HEK293 (cell line): Measurements from ENCODE around the gene GJB3.

Source experiments
- CTCF ChIA-PET: fragments of 350-600 bp; formaldehyde crosslinking; extraction: SDS; loops from one replicate; lab custom pipeline; 2021; ENCODE audit warnings: antibody characterized with exemption; lab: Yijun Ruan, JAX
- POLR2A ChIA-PET: fragments of 300-600 bp; formaldehyde crosslinking; extraction: SDS; loops from one replicate; lab custom pipeline; 2020; ENCODE audit warnings: antibody characterized with exemption, inconsistent platforms; lab: Yijun Ruan, JAX
- H3K27ac ChIP-seq: fragments of 200-500 bp; sonication (Bioruptor generic); 2 replicates; pipeline ENCODE4 v1.5.1; 2014; ENCODE audit warnings: low read depth, low read length, control low read depth, inconsistent platforms; ENCODE audit errors: extremely low read depth
- H3K36me3 ChIP-seq, 2 experiments: fragments of 200-500 bp in 1 of 2; sonication (Bioruptor generic) in 1 of 2; 1 replicate in 1 of 2; 2 replicates in 1 of 2; pipeline ENCODE4 v1.5.1; 2014 to 2017; ENCODE audit warnings: inconsistent platforms in 2 of 2, low read length in 2 of 2; ENCODE audit not compliant: control insufficient read depth in 2 of 2, insufficient read depth in 1 of 2
- H3K4me1 ChIP-seq: fragments of 200-500 bp; sonication (Bioruptor generic); 2 replicates; pipeline ENCODE4 v1.5.1; 2014; ENCODE audit warnings: mild to moderate bottlenecking, low read length, inconsistent platforms; ENCODE audit not compliant: control insufficient read depth, insufficient read depth
- H3K4me3 ChIP-seq: 2 replicates; pipeline ENCODE4 v1.5.1; 2011; ENCODE audit warnings: low read depth, mild to moderate bottlenecking, control low read depth, low read length, moderate library complexity
- H3K9me3 ChIP-seq: fragments of 200-500 bp; sonication (Bioruptor generic); 2 replicates; pipeline ENCODE4 v1.5.1; 2014; ENCODE audit warnings: low read depth, low read length, inconsistent platforms; ENCODE audit not compliant: control insufficient read depth, insufficient read depth
- ATF2 ChIP-seq: fragments of 450-650 bp; formaldehyde crosslinking; IDR thresholded peaks from 2 replicates; pipeline ENCODE4 v1.5.1; 2016; ENCODE audit warnings: missing biosample characterization, missing genetic modification characterization, low read depth
- BCL6B ChIP-seq: fragments of 450-650 bp; formaldehyde crosslinking; IDR thresholded peaks from 2 replicates; pipeline ENCODE4 v1.5.1; 2017; ENCODE audit warnings: missing biosample characterization, missing genetic modification characterization
- CTCF ChIP-seq: fragments of 450-650 bp; formaldehyde crosslinking; IDR thresholded peaks from 2 replicates; pipeline ENCODE4 v1.5.1; 2016; ENCODE audit warnings: missing biosample characterization, missing genetic modification characterization
- GLI4 ChIP-seq: fragments of 450-650 bp; formaldehyde crosslinking; IDR thresholded peaks from 2 replicates; pipeline ENCODE4 v1.5.1; 2016; ENCODE audit warnings: missing biosample characterization, missing genetic modification characterization
- PRDM2 ChIP-seq: fragments of 450-650 bp; formaldehyde crosslinking; IDR thresholded peaks from 2 replicates; pipeline ENCODE4 v1.5.1; 2016; ENCODE audit warnings: missing biosample characterization, missing genetic modification characterization, borderline replicate concordance
- ZBTB21 ChIP-seq: fragments of 450-650 bp; formaldehyde crosslinking; IDR thresholded peaks from 2 replicates; pipeline ENCODE4 v1.5.1; 2017; ENCODE audit warnings: missing biosample characterization, missing genetic modification characterization
- ZBTB8A ChIP-seq: fragments of 450-650 bp; formaldehyde crosslinking; IDR thresholded peaks from 2 replicates; pipeline ENCODE4 v1.5.1; 2016; ENCODE audit warnings: missing biosample characterization, missing genetic modification characterization
- ZIC2 ChIP-seq: fragments of 450-650 bp; formaldehyde crosslinking; IDR thresholded peaks from 2 replicates; pipeline ENCODE4 v1.5.1; 2016; ENCODE audit warnings: missing biosample characterization, missing genetic modification characterization
- ZNF10 ChIP-seq: fragments of 450-650 bp; formaldehyde crosslinking; IDR thresholded peaks from 2 replicates; pipeline ENCODE4 v1.5.1; 2017; ENCODE audit warnings: missing biosample characterization, missing genetic modification characterization
- ZNF138 ChIP-seq: fragments of 450-650 bp; formaldehyde crosslinking; IDR thresholded peaks from 2 replicates; pipeline ENCODE4 v1.5.1; 2016; ENCODE audit warnings: missing biosample characterization, missing genetic modification characterization, borderline replicate concordance
- ZNF184 ChIP-seq: fragments of 450-650 bp; IDR thresholded peaks from 2 replicates; pipeline ENCODE4 v1.5.1; 2018; ENCODE audit warnings: missing biosample characterization, mild to moderate bottlenecking, missing genetic modification characterization
- ZNF521 ChIP-seq: fragments of 450-650 bp; formaldehyde crosslinking; IDR thresholded peaks from 2 replicates; pipeline ENCODE4 v1.5.1; 2017; ENCODE audit warnings: missing biosample characterization, mild to moderate bottlenecking, missing genetic modification characterization
- ZNF561 ChIP-seq: fragments of 450-650 bp; IDR thresholded peaks from 2 replicates; pipeline ENCODE4 v1.5.1; 2018; ENCODE audit warnings: missing biosample characterization, missing genetic modification characterization, borderline replicate concordance
- ZNF580 ChIP-seq: fragments of 450-650 bp; formaldehyde crosslinking; IDR thresholded peaks from 2 replicates; pipeline ENCODE4 v1.5.1; 2016; ENCODE audit warnings: missing biosample characterization, missing genetic modification characterization
- ZNF654 ChIP-seq: fragments of 450-650 bp; formaldehyde crosslinking; IDR thresholded peaks from 2 replicates; pipeline ENCODE4 v1.5.1; 2016; ENCODE audit warnings: low read depth, missing biosample characterization, missing genetic modification characterization

Gene GJB3

GRCh38 chr1:34833711-34834110 is 52.7 kb downstream of the GJB3 start:
- POLR2A ChIA-PET: interaction anchor here (0.7 kb wide), 1 partner anchor 25 kb away, joined by 10 read pairs; no protein-coding TSS in a partner anchor
- no peak overlapping the region for H3K4me3 ChIP-seq
- TF ChIP-seq ZIC2 (no peak), PRDM2 (tag by site-specific recombination) (no peak), BCL6B (tag by site-specific recombination) (no peak), ZNF184 (tag by site-specific recombination) (no peak), ZNF654 (tag by site-specific recombination) (no peak), CTCF (tag by site-specific recombination) (no peak), ATF2 (no peak), ZNF10 (tag by site-specific recombination) (no peak), ZBTB8A (tag by site-specific recombination) (no peak), ZNF580 (tag by site-specific recombination) (no peak), ZNF521 (tag by site-specific recombination) (no peak), ZNF138 (tag by site-specific recombination) (no peak), ZBTB21 (tag by site-specific recombination) (no peak), GLI4 (tag by site-specific recombination) (no peak), ZNF561 (tag by site-specific recombination) (no peak)
- TF ChIP-seq, all 188 proteins: peak for 0
- H3K36me3 ChIP-seq: no peaks in the 10 kb centered on the region
- no peaks in the 10 kb centered on the region for H3K4me1 ChIP-seq
- H3K27ac ChIP-seq: no peak overlapping the region
- no peaks in the 10 kb centered on the region for H3K9me3 ChIP-seq
- CTCF ChIA-PET: interaction anchor here (1.0 to 7.2 kb wide), 2 partner anchors 19 to 26 kb away, joined by 3 to 43 read pairs; partner anchors contain the start of gene SMIM12
